Heart left ventricle (tissue), 16 donors: ENCODE results near the gene RGS7. TPM values are rescaled to one million over a fixed set of nuclear protein-coding genes. Genes with fewer than 3 reads are reported as not detected.

ENCODE experiments used
- ATAC-seq, 4 donors: fragments of 200-7000 bp; cut with Tn5 transposase; one replicate each; pipeline ENCODE4 v1.9.1; 2020 to 2022; ENCODE audit warnings: moderate library complexity in 4 of 4, mild to moderate bottlenecking in 3 of 4, moderate number of reproducible peaks in 1 of 4
- DNase-seq, 5 donors: peaks; one replicate each; pipeline ENCODE4 v3.0.0-alpha.2; 2020
- H3K27ac ChIP-seq, 12 donors: fragments of 200-600 bp; sonication (generic) in 4 of 12; one replicate each; pipeline versions ENCODE4 v1.5.0 to v1.8.0; 2016 to 2022; ENCODE audit warnings: mild to moderate bottlenecking in 2 of 12
- H3K27me3 ChIP-seq, 9 donors: fragments of 200-600 bp; sonication (generic) in 2 of 9; one replicate each; pipeline versions ENCODE4 v1.5.1 to v1.8.0; 2016 to 2022; ENCODE audit warnings: mild to moderate bottlenecking in 3 of 9
- H3K36me3 ChIP-seq, 9 donors: fragments of 200-600 bp; sonication (generic) in 2 of 9; one replicate each; pipeline versions ENCODE4 v1.5.0 to v1.8.0; 2018 to 2022; ENCODE audit warnings: mild to moderate bottlenecking in 2 of 9
- H3K4me1 ChIP-seq, 12 donors: fragments of 200-600 bp; sonication (generic) in 4 of 12; one replicate each; pipeline versions ENCODE4 v1.5.0 to v1.8.0; 2016 to 2022; ENCODE audit warnings: mild to moderate bottlenecking in 3 of 12
- H3K4me3 ChIP-seq, 12 donors: fragments of 200-600 bp; sonication (generic) in 4 of 12; one replicate each; pipeline versions ENCODE4 v1.5.0 to v1.8.0; 2017 to 2022; ENCODE audit warnings: mild to moderate bottlenecking in 9 of 12, moderate library complexity in 4 of 12
- H3K9me3 ChIP-seq, 12 donors: fragments of 200-600 bp; sonication (generic) in 4 of 12; one replicate each; pipeline versions ENCODE4 v1.5.0 to v1.8.0; 2016 to 2022; ENCODE audit warnings: mild to moderate bottlenecking in 1 of 12
- POLR2A ChIP-seq, 2 donors: fragments of 450-650 bp; IDR thresholded peaks; one replicate each; pipeline ENCODE4 v1.6.1; 2017; ENCODE audit warnings: antibody characterized with exemption in 2 of 2, mild to moderate bottlenecking in 2 of 2, moderate library complexity in 2 of 2
- WGBS, 4 donors: extraction: QIAGEN DNeasy Blood & Tissue Kit in 2 of 4; methylation state at CpG; one replicate each; pipeline versions ENCODE4 v1.1.5 to v1.1.7; 2013 to 2018; 5-methylcytosine and 5-hydroxymethylcytosine counted together
- intact Hi-C, 10 donors: fragments of 100-400 bp; cut with DNase I; formaldehyde crosslinking; loops; one replicate each; pipeline versions ENCODE4 v1.11.1 to v1.14.2; 2022
- polyA plus RNA-seq, 2 donors: library from polyadenylated mRNA; stranded (reverse); fragments of 200-250 nt; gene quantifications; one replicate each; pipeline ENCODE4 v1.2.3, GENCODE V29; 2013
- total RNA-seq, 9 donors: library from RNA; depleted of rRNA in 2 of 9; stranded (reverse); fragments of >200 nt in 2 of 9; fragmentation: NEBNext Ultra II Directional in 3 of 9; extraction: Animal tissue kit (Norgen Biotek cat#: 25700) in 3 of 9; gene quantifications; one replicate each; pipeline versions ENCODE4 v1.1.0 to v1.2.4, GENCODE V29; 2016 to 2023
- TF ChIP-seq, protein P1 (sequence below), 12 donors: fragments of 200-600 bp; sonication (generic) in 4 of 12; IDR thresholded peaks; one replicate each; pipeline versions ENCODE4 v1.5.0 to v1.8.0; 2018 to 2022; ENCODE audit warnings: antibody characterized with exemption in 12 of 12, mild to moderate bottlenecking in 5 of 12
- donor health status: ischemic (EF 13 %, LVEDD 7.1; RV severe dilation, severe dysfunction).
- donor health status: healthy with polysubstance abuse.
- donor health status: DM: no; HTN: yes; CAD: no.
- donor health status: DM: no; HTN: no; CAD: no.
- donor health status: ischemic (EF 25% LVEDD 6.9; RV normal size, moderate dysfunction).
- donor health status: ischemic (EF 25% LVEDD 5.7; RV mildly dilated, moderate dysfunction).
- donor health status: healthy.
- donor health status: DM: yes; HTN: yes; CAD: no.
- donor health status: ischemic (EF 35%, LVEDD 5.7; RV mildly dilated, moderate dysfunction).
- donor health status: nonischemic (EF 11% LVEDD 7.7; RV severe dilation, severe dysfunction).
- donor health status: DM: yes; HTN: yes; CAD: no.
- donor health status: PGD.
- donor health status: ischemic (EF 29% LVEDD 5.4; RV normal size, mild dysfunction).
- donor health status: nonischemic (EF 23%, LVEDD 6.1; RV moderate dilation, normal function).

RGS7 gene
- total and polyA plus RNA-seq, 11 donors, result not detected

GRCh38 chr1:241387216-241387615 lies 30.2 kb upstream of the RGS7 start:
- no peak overlapping the region for H3K4me3 ChIP-seq
- DNase-seq, result no peak
- H3K36me3 ChIP-seq, result no peaks in the 10 kb centered on the region
- no peak overlapping the region for H3K27ac ChIP-seq
- H3K9me3 ChIP-seq, result peaks cover 0 to 5% (median 0%) of the 10 kb centered on the region in 12 donors
- TF ChIP-seq, protein P1, sequence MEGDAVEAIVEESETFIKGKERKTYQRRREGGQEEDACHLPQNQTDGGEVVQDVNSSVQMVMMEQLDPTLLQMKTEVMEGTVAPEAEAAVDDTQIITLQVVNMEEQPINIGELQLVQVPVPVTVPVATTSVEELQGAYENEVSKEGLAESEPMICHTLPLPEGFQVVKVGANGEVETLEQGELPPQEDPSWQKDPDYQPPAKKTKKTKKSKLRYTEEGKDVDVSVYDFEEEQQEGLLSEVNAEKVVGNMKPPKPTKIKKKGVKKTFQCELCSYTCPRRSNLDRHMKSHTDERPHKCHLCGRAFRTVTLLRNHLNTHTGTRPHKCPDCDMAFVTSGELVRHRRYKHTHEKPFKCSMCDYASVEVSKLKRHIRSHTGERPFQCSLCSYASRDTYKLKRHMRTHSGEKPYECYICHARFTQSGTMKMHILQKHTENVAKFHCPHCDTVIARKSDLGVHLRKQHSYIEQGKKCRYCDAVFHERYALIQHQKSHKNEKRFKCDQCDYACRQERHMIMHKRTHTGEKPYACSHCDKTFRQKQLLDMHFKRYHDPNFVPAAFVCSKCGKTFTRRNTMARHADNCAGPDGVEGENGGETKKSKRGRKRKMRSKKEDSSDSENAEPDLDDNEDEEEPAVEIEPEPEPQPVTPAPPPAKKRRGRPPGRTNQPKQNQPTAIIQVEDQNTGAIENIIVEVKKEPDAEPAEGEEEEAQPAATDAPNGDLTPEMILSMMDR (IDR thresholded peaks at IDR 0.05), result no peak
- H3K27me3 ChIP-seq, result no peaks in the 10 kb centered on the region
- ATAC-seq, result no peak
- intact Hi-C loops, result no loop called here
- H3K4me1 ChIP-seq, result no peaks in the 10 kb centered on the region

GRCh38 chr1:241376701-241377100 lies 19.7 kb upstream of the RGS7 start:
- TF ChIP-seq, protein P1 (IDR thresholded peaks at IDR 0.05), result no peak
- ATAC-seq (no peak), DNase-seq (no peak)
- no peak overlapping the region for H3K4me3 ChIP-seq
- peaks cover 0 to 6% (median 0%) of the 10 kb centered on the region in 12 donors for H3K9me3 ChIP-seq
- H3K36me3 ChIP-seq, result no peaks in the 10 kb centered on the region
- 42 to 64% (median 56%) methylated on average over 2 of the region's 2 CpGs for WGBS, 4 donors
- H3K27ac ChIP-seq, result no peak overlapping the region
- intact Hi-C loops, result no loop called here
- H3K4me1 ChIP-seq, result no peaks in the 10 kb centered on the region
- H3K27me3 ChIP-seq, result no peaks in the 10 kb centered on the region

- no peak for DNase-seq
- H3K27ac ChIP-seq, result no peak overlapping the region
- H3K27me3 ChIP-seq, result no peaks in the 10 kb centered on the region
- ATAC-seq, result no peak
- 58 to 63% (median 62%) methylated on average over 3 of the region's 3 CpGs for WGBS, 4 donors
- no peaks in the 10 kb centered on the region for H3K9me3 ChIP-seq
- no peaks in the 10 kb centered on the region for H3K36me3 ChIP-seq
- no peak overlapping the region for H3K4me3 ChIP-seq
- no peak for TF ChIP-seq POLR2A (IDR thresholded peaks at IDR 0.05)
- TF ChIP-seq, protein P1 (IDR thresholded peaks at IDR 0.05), result no peak
- intact Hi-C loops, result no loop called here
- H3K4me1 ChIP-seq, result no peaks in the 10 kb centered on the region
Observed at GRCh38 chr1:241375886-241376285, 18.9 kb upstream of the RGS7 start.

DNA sequence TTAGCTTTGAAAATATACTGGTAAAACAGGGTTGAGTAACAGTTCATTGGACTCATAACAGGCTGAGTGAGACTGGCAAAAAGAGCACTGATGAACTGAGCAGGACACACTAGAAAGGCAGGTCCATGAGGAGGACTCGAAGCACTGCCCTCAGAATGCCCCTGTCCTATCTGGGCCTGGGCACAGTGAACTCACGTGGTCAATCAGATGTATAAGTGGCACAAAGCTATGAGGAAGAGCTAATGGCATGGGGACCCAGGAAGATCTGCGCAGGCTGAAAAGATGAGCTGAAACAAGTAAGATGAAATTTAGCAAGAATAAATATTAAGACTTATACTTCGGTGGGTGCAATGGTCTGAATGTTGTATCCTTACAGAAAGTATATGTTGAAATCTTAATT lies 9.2 kb upstream of the RGS7 start:
- Histone ChIP-seq H3K36me3 (no peaks in the 10 kb centered on the region), H3K27me3 (no peaks in the 10 kb centered on the region), H3K4me1 (no peaks in the 10 kb centered on the region), H3K9me3 (peaks cover 0 to 2% (median 0%) of the 10 kb centered on the region in 12 donors), H3K4me3 (no peak overlapping the region), H3K27ac (no peak overlapping the region)
- DNase-seq (no peak), ATAC-seq (no peak)
- no peak for TF ChIP-seq POLR2A (IDR thresholded peaks at IDR 0.05)
- TF ChIP-seq, protein P1 (IDR thresholded peaks at IDR 0.05), result no peak
- WGBS, 4 donors, result 73 to 79% (median 75%) methylated on average over 4 of the region's 4 CpGs
- intact Hi-C loops, result no loop called here
